ENCODE data around the gene AP2B1.

DNA sequence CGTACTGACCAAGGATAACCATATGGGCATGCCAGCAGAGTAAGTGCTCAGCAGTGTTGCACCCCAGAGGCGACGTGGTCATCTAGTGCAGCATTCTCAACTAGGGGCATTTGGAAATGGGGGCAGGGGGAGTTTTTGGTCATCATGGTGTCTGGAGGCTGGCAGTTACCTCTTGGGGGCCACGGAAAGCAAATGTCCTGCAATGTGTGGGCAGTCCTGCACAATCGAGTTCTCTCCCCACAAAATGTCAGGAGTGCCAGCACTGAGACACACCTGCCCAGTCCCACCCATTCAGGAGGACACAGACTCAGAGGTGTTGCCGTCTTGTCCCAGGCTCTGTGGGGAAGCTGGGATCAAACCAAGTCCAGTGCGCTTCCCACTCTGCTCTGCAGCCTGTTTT is 147.3 kb downstream of the AP2B1 start:
- TF ChIP-seq, protein P1, sequence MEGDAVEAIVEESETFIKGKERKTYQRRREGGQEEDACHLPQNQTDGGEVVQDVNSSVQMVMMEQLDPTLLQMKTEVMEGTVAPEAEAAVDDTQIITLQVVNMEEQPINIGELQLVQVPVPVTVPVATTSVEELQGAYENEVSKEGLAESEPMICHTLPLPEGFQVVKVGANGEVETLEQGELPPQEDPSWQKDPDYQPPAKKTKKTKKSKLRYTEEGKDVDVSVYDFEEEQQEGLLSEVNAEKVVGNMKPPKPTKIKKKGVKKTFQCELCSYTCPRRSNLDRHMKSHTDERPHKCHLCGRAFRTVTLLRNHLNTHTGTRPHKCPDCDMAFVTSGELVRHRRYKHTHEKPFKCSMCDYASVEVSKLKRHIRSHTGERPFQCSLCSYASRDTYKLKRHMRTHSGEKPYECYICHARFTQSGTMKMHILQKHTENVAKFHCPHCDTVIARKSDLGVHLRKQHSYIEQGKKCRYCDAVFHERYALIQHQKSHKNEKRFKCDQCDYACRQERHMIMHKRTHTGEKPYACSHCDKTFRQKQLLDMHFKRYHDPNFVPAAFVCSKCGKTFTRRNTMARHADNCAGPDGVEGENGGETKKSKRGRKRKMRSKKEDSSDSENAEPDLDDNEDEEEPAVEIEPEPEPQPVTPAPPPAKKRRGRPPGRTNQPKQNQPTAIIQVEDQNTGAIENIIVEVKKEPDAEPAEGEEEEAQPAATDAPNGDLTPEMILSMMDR (IDR thresholded peaks at IDR 0.05) = no peak
- no peak for TF ChIP-seq POLR2A (IDR thresholded peaks at IDR 0.05)
